Measurements from ENCODE around the gene MEPE.
A peak's percentile ranks its signal among the peaks of the same experiment; 100 is the strongest.

MEPE gene

DNA sequence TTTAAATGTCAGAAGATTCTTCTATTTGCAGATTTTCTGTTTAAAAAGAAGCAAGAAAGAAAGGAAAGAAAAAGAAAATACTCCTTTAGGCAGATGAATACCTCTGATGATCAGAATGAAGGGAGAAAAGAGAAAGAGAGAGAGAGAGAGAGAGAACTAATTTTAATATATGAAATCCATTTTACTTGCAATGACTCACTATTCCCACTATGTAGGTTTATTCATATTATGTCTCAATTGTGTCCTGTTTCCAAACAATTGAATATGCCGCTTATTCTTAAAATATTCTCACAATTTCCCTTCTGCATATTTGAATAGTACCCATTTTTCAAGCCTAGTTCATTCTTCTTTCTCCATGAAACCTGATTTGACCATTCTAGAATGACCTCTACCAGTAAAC lies 11.7 kb downstream of the MEPE start:
- DNase-seq = no peak

DNA sequence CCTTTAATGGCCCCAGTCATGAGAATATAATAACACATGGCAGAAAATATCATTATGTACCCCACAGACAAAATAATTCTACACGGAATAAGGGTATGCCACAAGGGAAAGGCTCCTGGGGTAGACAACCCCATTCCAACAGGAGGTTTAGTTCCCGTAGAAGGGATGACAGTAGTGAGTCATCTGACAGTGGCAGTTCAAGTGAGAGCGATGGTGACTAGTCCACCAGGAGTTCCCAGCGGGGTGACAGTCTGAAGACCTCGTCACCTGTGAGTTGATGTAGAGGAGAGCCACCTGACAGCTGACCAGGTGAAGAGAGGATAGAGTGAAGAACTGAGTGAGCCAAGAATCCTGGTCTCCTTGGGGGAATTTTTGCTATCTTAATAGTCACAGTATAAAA lies 13.5 kb downstream of the MEPE start:
- no peak for DNase-seq

DNA sequence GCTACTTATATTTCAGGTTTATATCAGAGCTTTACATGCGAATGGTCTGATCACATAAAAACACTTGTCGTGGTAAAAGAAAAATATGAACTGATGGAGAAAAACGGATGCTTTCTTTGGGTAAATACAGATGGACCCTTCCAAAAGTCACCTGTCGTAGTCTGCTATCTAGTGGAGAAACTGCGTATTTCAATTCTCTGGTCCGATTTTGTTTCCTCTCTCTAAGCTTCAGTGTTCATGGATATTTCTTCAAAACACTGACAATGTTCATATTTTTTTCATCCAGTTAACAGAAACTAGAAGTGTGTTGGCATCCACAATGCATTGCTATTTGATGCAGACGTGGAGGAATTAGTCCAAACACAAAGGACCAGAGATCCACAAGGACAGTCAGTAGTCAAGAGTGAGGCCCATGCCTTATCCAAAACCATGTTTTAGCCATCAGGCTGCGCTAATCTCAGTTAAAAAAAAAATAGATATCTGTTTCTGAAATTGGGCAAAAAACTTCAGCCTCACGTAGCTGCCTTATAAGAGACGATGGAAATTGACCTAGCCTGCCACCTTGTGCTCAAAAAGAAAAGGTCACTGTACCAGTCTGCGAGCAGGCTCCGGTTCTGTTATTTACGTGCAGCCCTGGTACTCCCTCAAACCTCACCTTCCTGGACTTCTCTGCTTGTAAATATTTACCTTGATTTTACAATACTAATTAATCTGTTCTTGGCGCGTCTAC lies 16.0 kb downstream of the MEPE start:
- DNase-seq = peak; percentile 29

DNA sequence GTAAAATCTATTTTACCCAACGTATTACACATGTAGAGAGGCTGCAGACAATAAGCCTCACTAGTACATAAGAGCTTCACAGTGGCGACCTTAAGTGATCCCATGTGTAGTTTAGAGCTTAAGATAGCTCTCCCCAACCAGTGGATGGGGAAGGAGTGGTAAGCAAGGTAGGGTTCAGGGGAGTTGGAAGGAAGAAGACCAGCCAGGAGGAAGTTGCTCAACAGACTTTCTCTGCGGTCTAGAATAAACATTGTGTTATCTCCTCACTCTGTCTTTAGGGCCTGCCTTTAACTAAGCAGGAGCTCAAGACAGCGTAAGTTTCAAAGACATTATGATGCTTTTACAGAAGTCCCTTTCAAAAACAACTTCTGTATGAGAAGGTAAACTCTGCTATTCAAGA lies 16.8 kb downstream of the MEPE start:
- DNase-seq = no peak

DNA sequence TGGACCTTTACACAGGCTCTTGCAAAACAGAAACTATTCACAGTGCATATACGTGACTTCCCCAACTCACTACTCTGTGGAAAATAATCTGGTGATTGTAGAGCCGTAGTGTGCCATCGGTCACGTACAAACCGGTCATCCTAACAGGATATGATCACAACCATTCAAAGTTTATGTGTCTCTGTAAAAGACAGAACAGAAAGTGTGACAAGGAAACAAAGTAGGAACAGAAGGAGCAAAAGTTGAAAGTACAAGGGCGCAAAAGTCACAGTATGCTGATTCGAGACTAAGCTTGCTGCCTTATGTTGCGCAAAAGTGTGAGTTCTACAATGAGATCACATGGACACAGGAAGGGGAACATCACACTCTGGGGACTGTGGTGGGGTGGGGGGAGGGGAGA lies 18.6 kb downstream of the MEPE start:
- DNase-seq = no peak

DNA sequence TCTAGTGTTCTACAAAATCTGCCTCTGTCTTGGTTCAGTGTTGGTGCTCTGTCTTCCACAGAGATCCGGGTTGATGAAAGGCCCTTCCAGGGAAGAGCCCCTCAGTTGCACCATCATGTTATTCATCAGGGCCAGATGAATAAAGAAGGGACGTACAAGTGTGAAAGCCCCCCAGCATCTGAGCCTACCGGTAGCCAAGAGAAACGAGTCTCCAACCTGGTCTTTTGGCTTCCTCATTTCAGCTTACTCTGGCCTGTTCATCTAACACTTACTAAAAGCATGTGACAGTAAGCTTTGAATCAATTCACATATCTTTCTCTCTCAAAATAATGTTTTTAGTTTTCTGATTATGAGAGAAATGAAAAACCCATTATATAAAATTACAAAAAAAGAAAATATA lies 19.2 kb downstream of the MEPE start:
- DNase-seq = no peak

DNA sequence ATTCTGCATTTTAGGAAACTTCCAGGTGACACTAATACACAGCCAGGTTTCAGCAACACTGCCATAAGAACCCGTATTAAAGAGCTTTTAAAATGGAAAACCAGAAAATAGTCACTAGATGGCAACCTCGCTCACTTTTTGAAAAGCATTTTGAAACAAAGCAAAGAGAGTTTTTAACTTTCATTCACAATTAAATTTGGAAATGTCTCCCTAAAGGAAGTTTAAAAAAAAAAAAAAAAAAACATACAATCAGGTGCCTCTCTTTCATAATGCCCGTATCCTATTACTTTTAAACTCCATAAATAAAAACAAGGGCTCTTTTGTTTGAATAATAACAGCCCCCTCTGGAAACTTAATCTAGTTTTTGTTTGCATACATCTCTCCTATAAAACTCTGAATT lies 20.3 kb downstream of the MEPE start:
- no peak for DNase-seq

DNA sequence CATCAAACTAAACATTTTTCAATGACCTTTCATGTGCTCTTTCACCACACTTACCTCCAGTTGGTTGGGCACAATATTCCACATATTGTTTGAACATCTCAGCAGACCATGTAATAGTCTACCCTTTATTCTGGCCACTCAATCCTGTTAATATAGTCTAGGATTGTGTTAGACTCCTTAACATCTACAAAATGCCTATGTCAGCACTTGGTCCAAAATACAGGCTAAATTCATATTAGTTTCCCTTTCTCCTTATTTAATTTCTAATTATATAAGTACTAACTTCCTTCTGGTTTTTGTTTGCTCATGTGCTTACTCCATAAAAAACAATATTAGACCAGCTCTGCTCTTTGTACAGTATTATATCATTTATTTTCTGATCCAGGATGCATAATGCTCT lies 21.1 kb downstream of the MEPE start:
- no peak for DNase-seq

DNA sequence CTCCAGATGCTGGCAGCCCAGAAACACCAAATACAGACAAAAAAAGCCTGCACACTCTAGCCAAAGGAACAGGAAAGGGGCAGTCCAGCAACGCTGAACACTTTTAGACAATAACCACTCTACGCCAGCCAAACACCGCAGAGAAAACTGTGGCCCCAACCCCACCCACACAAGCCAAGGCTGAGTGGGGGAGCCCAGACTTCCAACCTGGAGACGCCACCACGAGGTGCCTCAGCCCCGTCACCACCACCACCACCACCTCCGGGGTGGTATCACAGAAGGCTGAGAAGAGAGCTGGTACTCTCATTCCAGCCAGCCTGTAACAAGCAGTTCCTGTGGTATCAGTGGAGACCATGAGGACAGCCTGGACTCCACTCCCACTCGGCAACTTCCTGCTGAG lies 22.8 kb downstream of the MEPE start:
- DNase-seq = no peak

DNA sequence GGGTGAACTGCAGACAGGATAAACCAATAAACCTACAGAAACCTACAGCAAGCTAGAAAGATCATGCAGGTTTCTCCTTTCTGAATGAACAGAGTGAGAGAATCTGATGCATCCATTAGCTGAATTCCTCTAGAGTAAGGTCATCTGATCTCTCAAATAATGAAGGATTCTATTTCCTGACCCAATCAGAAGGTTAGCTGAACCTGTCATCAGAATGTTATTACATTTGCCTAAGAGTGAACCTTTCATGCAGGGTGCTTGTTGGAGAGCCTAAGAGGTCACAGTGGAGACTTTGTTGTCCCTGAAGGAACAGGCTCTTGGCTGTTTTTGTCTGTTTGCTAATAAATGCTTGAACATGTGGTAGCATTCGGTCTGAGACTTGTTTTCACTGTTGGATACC lies 24.0 kb downstream of the MEPE start:
- DNase-seq = no peak

DNA sequence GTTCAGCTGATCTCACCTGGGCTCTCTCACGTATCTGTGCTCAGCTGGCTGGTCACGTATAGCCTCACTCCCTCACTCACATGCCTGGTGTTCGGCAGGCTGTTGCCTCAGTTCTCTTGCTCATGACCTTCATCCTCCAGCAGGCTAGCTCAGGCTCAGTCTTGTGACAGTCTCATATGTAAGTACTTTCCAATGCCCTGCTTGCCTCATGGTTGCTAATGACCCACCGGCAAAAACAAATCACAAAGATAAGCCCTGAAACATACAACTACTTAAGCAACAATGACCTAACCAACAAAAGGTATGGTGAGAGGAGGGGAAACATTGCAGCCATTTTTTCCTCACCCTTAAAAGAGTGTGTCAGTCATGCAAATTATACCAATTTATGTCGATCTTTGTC lies 25.0 kb downstream of the MEPE start:
- no peak for DNase-seq

DNA sequence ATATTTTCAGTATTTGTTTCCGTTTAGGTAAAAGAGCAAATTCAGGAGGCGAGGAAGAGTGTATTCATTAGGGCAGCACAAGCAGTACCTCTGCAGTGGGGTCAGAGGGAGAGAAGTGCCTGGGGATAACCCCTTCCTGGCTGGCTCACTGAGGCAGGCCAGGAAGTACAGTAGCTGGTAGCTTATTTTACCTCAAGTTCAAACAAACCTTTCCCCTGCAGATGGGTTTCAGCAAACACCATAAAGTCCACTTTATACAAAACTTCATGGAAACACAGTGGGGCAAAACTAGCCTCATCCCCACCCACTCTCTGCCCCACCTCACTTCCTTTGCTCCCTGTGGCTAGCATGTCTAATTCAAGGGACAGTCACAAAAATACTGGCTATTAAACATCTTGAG lies 29.5 kb downstream of the MEPE start:
- no peak for DNase-seq

DNA sequence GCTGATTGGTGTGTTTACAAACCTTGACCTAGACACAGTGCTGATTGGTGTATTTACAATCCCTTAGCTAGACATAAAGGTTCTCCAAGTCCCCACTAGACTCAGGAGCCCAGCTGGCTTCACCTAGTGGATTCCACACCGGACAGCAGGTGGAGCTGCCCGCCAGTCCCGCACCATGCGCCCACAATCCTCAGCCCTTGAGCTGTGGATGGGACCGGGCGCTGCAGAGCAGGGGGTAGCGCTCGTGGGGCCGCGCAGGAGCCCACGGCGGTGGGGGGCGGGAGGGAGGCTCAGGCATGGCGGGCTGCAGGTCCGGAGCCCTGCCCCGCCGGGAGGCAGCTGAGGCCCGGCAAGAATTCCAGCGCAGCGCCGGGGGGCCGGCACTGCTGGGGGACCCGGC lies 30.7 kb downstream of the MEPE start:
- no peak for DNase-seq

DNA sequence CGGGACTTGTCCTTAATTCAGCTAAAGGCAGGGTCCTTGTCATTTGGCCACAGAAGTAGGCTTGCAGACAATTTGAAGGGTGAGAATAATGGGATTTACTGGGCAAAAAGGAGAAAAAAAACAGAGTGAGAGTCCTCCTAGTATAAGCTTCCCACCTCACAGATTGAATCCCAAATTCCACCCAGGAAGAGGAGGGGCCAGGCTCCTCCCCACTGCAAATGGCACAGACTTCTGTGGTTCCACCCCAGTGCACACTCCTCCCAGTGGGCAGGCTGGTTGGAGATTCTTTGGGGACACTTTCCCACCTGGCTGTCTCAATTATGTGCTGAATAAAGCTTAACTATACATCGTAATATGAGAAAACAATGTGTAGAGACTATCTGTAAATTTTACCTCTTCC lies 31.6 kb downstream of the MEPE start:
- DNase-seq = no peak

DNA sequence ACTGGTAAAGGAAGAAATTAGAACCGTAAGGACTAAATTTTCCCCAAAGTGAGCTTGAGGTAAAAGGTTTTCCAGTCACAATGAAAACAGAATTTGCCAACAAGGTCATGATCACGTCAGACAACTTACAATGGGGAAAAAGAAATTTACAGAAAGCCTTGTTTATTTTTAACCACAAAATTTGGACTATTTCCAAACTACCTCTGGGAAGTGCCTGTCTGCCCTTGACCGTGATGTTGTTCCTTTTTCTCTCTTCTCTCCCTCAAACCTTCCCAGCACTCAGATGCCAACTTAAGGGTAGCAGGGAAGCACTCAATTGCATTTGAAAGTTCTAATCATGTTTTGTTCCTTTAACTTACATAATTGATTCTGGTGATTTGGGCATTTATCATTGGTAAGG lies 32.5 kb downstream of the MEPE start:
- DNase-seq = no peak

DNA sequence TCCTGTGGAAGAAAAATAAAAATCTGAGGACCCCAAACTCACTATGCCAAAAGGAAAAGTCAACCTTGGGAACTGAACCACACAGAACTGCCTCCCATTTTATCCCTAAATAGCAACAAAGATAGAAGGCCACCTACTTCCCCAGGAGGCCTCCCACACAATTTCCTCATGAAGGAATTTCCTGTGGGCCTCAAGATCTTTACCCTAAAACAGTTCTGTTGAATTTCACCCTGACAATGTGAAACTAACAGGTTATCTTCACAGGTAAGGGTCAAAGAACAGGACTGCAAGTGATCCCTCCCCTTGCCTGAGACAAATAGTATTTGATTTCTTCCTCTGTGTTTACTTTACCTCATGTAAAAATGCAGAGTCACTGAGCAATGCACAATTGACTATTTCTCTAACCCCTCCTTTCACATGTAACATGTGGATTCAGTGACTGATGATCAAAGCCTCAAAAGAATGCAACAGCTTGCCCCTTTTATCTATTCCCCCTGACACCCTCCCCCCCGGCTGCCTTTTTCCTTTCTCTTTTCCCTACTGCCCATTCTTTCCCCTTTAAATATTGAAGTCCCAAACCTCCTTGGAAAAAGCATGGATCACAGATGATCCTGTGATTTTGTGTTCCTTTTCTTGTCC lies 33.3 kb downstream of the MEPE start:
- DNase-seq = no peak

DNA sequence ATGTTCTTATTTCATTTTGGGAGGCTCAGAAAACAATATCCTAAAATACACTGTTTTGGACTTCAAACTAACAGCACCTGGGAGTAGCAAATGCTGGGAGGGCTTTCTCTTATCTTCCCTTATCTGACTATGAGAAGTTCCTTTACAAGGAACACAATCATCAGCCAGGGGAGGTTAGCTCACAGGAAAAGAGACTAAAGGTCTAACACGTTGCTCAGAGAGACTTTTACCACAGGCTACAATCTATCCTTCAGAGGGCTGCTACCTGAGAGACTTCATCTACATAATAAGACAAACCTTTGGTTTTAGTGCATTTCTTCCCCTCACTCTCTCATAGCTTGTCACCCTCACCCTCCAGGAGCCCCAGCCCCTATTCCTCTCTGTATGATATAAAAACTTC lies 35.8 kb downstream of the MEPE start:
- DNase-seq = no peak

DNA sequence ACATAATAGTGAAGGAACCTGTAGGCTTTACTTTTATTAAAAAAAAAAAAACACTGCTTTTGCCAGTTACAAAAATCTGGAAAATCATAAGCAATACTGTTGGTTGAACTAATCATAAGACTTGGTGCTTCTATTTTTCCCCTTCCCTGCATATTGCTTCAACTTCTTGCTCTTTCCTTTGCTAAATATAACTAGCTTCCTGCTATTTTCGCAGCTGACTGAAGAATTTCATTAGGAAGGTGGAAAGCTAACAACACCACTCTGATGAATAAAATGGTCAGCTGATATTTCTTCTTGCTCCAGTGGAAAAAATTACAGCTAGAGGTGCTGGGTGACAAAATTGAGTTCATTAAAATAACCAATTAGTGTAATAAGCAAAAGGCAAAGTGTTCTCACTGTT lies 39.3 kb downstream of the MEPE start:
- DNase-seq = no peak

DNA sequence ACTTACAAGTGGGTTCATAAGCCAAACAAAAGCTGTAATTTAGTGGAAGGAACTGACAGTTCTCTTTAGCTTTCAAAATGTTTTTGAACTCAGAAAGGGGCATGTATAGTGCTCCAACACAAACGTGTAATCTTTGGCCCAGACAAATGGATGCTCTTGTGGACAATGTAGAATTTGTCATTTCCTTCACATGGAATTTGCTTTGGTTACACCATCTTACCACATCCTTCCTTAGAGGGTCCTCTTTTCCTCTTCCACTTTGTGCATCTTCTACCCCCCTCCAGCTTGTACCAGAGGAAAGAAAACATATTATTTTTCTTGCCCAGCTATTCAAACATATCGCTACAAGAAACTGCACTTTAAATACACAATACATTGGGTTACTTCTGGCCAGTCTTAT lies 42.4 kb downstream of the MEPE start:
- no peak for DNase-seq

DNA sequence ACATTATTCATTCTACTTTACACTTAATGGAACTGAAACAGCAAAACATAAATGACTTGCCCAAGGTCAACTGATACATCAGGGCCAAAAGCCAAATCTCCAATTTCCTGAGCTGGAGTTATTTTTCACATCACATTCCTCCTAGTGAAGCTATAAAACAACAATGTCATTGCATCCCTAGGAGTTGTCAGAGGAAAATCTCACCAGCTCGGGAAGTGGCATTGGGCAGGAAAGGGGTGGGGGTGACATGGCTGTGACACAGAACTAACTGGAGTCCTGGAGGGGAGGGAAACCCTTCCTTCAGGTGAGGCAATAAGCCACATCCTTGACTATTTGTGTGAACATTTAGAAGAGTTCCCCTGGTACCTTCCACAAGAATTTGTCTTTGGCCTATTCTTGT lies 47.3 kb downstream of the MEPE start:
- no peak for DNase-seq

DNA sequence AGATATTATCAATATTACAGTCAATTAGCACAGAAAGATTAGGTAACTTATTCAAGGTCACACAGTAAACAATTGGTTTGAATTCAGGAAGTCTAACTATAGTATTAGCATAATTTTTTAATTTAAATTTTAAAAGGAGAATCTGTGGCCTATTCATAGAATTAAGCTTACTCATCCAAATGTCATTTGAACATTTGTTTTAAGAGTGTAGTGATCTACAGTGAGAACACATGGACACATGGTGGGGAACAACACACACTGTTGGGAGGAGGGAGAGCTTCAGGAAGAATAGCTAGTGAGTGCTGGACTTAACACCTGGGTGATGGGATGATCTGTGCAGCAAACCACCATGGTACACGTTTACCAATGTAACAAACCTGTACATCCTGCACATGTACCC lies 48.3 kb downstream of the MEPE start:
- no peak for DNase-seq

DNA sequence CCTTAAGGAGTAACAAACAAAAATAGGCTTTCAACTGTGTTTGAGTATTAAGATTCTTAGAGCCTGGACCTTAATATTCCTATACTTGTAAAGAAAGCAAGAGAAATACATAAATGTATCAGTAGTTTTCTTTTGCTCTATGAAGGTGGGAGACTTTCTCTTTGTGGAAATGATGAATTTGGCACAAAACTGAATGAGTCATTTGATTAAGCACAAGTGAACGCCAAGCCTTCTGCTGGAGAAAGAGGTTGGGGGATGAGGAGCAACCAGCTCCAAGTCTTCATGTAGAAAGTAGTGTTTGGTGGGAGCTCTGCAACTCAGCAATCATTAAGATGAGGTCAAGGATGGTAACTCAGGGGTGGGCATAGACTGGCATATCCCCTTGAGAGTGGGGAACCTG lies 49.6 kb downstream of the MEPE start:
- peak; percentile 0 for DNase-seq

DNA sequence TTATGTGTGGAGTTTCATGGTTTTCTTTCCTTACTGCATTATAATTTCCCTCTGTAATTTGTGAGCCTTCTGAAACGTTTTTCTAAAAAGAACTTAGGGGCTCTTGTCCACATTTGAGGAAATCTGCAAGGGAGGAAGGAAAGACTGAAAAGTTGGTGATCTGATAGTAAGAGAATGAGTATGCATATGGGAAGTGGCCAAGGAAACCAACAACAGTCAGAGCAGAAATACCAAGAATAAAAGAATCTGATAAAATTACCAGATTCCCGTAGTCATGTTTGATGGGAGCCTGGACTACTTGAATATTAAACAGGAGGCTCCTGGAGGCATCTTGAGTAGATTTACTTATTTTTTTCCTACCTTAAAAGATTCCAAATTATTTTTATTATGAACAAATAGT lies 50.1 kb downstream of the MEPE start:
- no peak for DNase-seq

DNA sequence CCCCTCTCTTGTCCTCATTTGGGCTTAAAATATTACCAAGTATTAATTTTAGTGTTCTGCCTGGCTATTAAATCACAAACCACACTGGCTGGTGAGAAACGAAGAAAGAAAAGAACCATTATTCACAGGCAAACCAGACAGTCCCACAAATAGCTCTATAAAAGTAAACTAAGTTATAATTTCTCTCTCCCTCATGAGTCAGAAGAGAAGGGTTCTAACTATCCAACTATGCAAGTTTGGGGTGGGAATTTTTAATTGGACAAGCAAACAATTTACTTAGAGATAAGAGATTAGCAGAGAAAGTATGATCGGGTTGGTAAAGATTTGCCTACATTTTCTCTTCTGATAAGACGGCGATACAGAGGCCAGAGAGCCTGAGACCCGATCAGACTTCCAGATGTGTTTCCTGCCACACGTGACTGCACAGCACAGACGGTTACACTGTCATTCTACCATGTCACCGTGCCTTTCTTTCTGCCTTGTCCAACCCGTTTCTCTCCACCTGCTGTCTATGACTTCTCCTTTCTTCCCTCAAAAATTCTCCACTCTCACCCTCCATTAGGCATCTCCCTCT lies 52.3 kb downstream of the MEPE start:
- no peak for DNase-seq

DNA sequence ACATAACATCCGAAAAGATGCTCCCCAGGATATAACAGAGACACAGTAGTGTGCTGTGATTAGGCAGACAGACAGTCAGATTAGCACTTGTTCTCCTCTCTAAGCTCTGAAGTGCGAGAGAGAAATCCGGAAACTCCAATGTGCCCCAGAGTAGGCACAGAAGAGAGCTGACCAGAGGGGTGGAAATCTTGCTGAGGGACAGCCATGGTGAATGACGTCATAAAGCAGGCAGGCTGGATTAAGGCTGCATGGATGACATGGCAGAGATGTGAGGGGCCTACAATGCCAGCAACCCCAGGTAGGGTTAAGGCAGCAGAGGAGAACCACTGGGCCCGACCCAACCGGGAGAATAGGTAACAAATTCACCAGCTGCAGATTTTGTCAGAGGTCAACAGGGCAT lies 53.3 kb downstream of the MEPE start:
- no peak for DNase-seq
